Astrocyte (in vitro differentiated cells and primary cell): ENCODE measurements around the gene TSC1. TPM values are rescaled to one million over a fixed set of nuclear protein-coding genes. Genes with fewer than 3 reads are reported as not detected.

Experiments used
- DNase-seq: peaks from one replicate; pipeline ENCODE4 v3.0.0-alpha.2; 2010; ENCODE audit warnings: low read depth
- FAIRE-seq: peaks from 2 replicates; lab custom pipeline; 2011; peaks lifted over from hg19 to GRCh38; lab: Jason Lieb, UNC
- H2AFZ ChIP-seq: 2 replicates; pipeline ENCODE4 v1.6.0; 2012; ENCODE audit warnings: low read depth, low read length, inconsistent platforms
- H3K27ac ChIP-seq: 2 replicates; pipeline ENCODE4 v1.5.1; 2011; ENCODE audit warnings: low read depth, low read length, inconsistent platforms
- H3K27me3 ChIP-seq: 2 replicates; pipeline ENCODE4 v1.6.0; 2011; ENCODE audit warnings: low read length, inconsistent platforms; ENCODE audit not compliant: insufficient read depth
- H3K36me3 ChIP-seq: 2 replicates; pipeline ENCODE4 v1.5.1; 2011; ENCODE audit warnings: low read length, inconsistent platforms; ENCODE audit not compliant: insufficient read depth
- H3K4me1 ChIP-seq: 2 replicates; pipeline ENCODE4 v1.5.1; 2011; ENCODE audit warnings: low read length, inconsistent platforms; ENCODE audit not compliant: insufficient read depth
- H3K4me2 ChIP-seq: 2 replicates; pipeline ENCODE4 v1.6.0; 2012; ENCODE audit warnings: low read length, inconsistent platforms
- H3K4me3 ChIP-seq: 2 replicates; pipeline ENCODE4 v1.5.1; 2011; ENCODE audit warnings: low read depth, mild to moderate bottlenecking, low read length, inconsistent platforms; ENCODE audit not compliant: insufficient read depth
- H3K79me2 ChIP-seq: 2 replicates; pipeline ENCODE4 v1.6.0; 2012; ENCODE audit warnings: mild to moderate bottlenecking, low read length, inconsistent platforms; ENCODE audit not compliant: insufficient read depth
- H3K9ac ChIP-seq: 2 replicates; pipeline ENCODE4 v1.6.0; 2012; ENCODE audit warnings: mild to moderate bottlenecking, low read length, inconsistent platforms
- H3K9me3 ChIP-seq: 2 replicates; pipeline ENCODE4 v1.5.1; 2012; ENCODE audit warnings: low read depth, mild to moderate bottlenecking, low read length, inconsistent platforms; ENCODE audit not compliant: insufficient read depth
- H4K20me1 ChIP-seq: 2 replicates; pipeline ENCODE4 v1.6.0; 2012; ENCODE audit warnings: low read length, inconsistent platforms; ENCODE audit not compliant: insufficient read depth
- H3K27ac Mint-ChIP-seq: one replicate; pipeline ENCODE4 v1.8.0; 2021; ENCODE audit warnings: mild to moderate bottlenecking, mixed read lengths; ENCODE audit not compliant: unreplicated experiment
- H3K27me3 Mint-ChIP-seq: one replicate; pipeline ENCODE4 v1.8.0; 2021; ENCODE audit warnings: low read depth, mixed read lengths; ENCODE audit not compliant: unreplicated experiment
- H3K36me3 Mint-ChIP-seq: one replicate; pipeline ENCODE4 v1.8.0; 2021; ENCODE audit warnings: low read depth, mixed read lengths; ENCODE audit not compliant: unreplicated experiment
- H3K4me1 Mint-ChIP-seq: one replicate; pipeline ENCODE4 v1.8.0; 2021; ENCODE audit warnings: low read depth, mixed read lengths; ENCODE audit not compliant: unreplicated experiment
- H3K4me3 Mint-ChIP-seq: one replicate; pipeline ENCODE4 v1.8.0; 2021; ENCODE audit warnings: mild to moderate bottlenecking, moderate library complexity, mixed read lengths; ENCODE audit not compliant: unreplicated experiment
- H3K9me3 Mint-ChIP-seq: one replicate; pipeline ENCODE4 v1.8.0; 2021; ENCODE audit warnings: mild to moderate bottlenecking, mixed read lengths; ENCODE audit not compliant: unreplicated experiment
- CTCF ChIP-seq: IDR thresholded peaks from 2 replicates; pipeline ENCODE4 v1.5.1; 2011; ENCODE audit warnings: low read depth, mild to moderate bottlenecking, inconsistent platforms, low read length, moderate library complexity; ENCODE audit not compliant: insufficient read depth
- EZH2 ChIP-seq: IDR thresholded peaks from 2 replicates; pipeline ENCODE4 v1.6.1; 2012; ENCODE audit warnings: mild to moderate bottlenecking, low read length, inconsistent platforms; ENCODE audit not compliant: insufficient read depth
- total RNA-seq: library from RNA; stranded (reverse); gene quantifications from 2 replicates; pipeline ENCODE4 v1.2.1, GENCODE V29; 2021

TSC1 gene
- total RNA-seq, 1 donor from 2014 or later, result 50.6 TPM

GRCh38 chr9:132923346-132923902, 21.0 kb downstream of the TSC1 start:
- peaks cover 63% of the 10 kb centered on the region for H3K36me3 ChIP-seq
- Mint-ChIP-seq H3K4me3 (no peak overlapping the region), H3K4me1 (no peaks in the 10 kb centered on the region), H3K27me3 (no peaks in the 10 kb centered on the region), H3K36me3 (peaks cover 38% of the 10 kb centered on the region), H3K27ac (no peak overlapping the region), H3K9me3 (no peaks in the 10 kb centered on the region)
- DNase-seq, result no peak
- no peak overlapping the region for H3K4me3 ChIP-seq
- no peak for FAIRE-seq
- no peaks in the 10 kb centered on the region for H3K4me1 ChIP-seq
- peaks cover 3% of the 10 kb centered on the region for H4K20me1 ChIP-seq
- no peaks in the 10 kb centered on the region for H3K27me3 ChIP-seq
- H3K79me2 ChIP-seq, result no peaks in the 10 kb centered on the region
- H3K9me3 ChIP-seq, result no peaks in the 10 kb centered on the region
- H3K27ac ChIP-seq, result no peak overlapping the region
- no peak for TF ChIP-seq EZH2
- TF ChIP-seq CTCF, result no peak
- no peak overlapping the region for H2AFZ ChIP-seq
- no peak overlapping the region for H3K4me2 ChIP-seq
- H3K9ac ChIP-seq, result no peak overlapping the region

- Histone ChIP-seq H3K79me2 (no peaks in the 10 kb centered on the region), H3K27me3 (no peaks in the 10 kb centered on the region), H3K4me2 (no peak overlapping the region), H3K4me1 (no peaks in the 10 kb centered on the region), H3K4me3 (no peak overlapping the region), H3K9ac (no peak overlapping the region), H4K20me1 (peaks cover 3% of the 10 kb centered on the region), H3K36me3 (peaks cover 44% of the 10 kb centered on the region), H3K27ac (no peak overlapping the region), H3K9me3 (no peaks in the 10 kb centered on the region), H2AFZ (no peak overlapping the region)
- peaks cover 34% of the 10 kb centered on the region for H3K36me3 Mint-ChIP-seq
- no peak for FAIRE-seq
- no peaks in the 10 kb centered on the region for H3K9me3 Mint-ChIP-seq
- no peak for TF ChIP-seq CTCF
- TF ChIP-seq EZH2, result no peak
- no peak overlapping the region for H3K27ac Mint-ChIP-seq
- H3K4me3 Mint-ChIP-seq, result no peak overlapping the region
- no peaks in the 10 kb centered on the region for H3K4me1 Mint-ChIP-seq
- no peak for DNase-seq
- H3K27me3 Mint-ChIP-seq, result no peaks in the 10 kb centered on the region
These were observed 24.7 kb downstream of the TSC1 start for GRCh38 chr9:132919614-132920268.

GRCh38 chr9:132914924-132915323, 29.5 kb downstream of the TSC1 start:
- Histone ChIP-seq H4K20me1 (no peaks in the 10 kb centered on the region), H3K36me3 (peaks cover 26% of the 10 kb centered on the region), H3K4me2 (no peak overlapping the region), H3K4me3 (no peak overlapping the region), H3K4me1 (no peaks in the 10 kb centered on the region), H3K27ac (no peak overlapping the region), H3K27me3 (no peaks in the 10 kb centered on the region), H3K79me2 (no peaks in the 10 kb centered on the region), H3K9me3 (no peaks in the 10 kb centered on the region), H3K9ac (no peak overlapping the region), H2AFZ (no peak overlapping the region)
- Mint-ChIP-seq H3K36me3 (peaks cover 30% of the 10 kb centered on the region), H3K9me3 (no peaks in the 10 kb centered on the region), H3K4me1 (no peaks in the 10 kb centered on the region), H3K27me3 (no peaks in the 10 kb centered on the region), H3K27ac (no peak overlapping the region), H3K4me3 (no peak overlapping the region)
- DNase-seq (no peak), FAIRE-seq (no peak)
- TF ChIP-seq CTCF (no peak), EZH2 (no peak)
